Hepatocyte (in vitro differentiated cells): Measurements from ENCODE around the gene SH3GL3.

Source experiments
- CTCF ChIP-seq: fragments of 200-600 bp; sonication (generic); IDR thresholded peaks from 2 replicates; pipeline ENCODE4 v1.5.1; 2016; ENCODE audit warnings: antibody characterized with exemption, mild to moderate bottlenecking; ENCODE audit not compliant: poor library complexity
- EZH2 ChIP-seq: fragments of 200-600 bp; sonication (generic); IDR thresholded peaks from 2 replicates; pipeline ENCODE4 v1.6.1; 2016; ENCODE audit warnings: antibody characterized with exemption, mild to moderate bottlenecking, borderline replicate concordance
- EZH2phosphoT487 ChIP-seq: fragments of 200-600 bp; sonication (generic); IDR thresholded peaks from one replicate; pipeline ENCODE4 v1.6.1; 2018; ENCODE audit warnings: antibody characterized with exemption, mild to moderate bottlenecking, low read depth, moderate library complexity; ENCODE audit not compliant: unreplicated experiment, severe bottlenecking

DNA sequence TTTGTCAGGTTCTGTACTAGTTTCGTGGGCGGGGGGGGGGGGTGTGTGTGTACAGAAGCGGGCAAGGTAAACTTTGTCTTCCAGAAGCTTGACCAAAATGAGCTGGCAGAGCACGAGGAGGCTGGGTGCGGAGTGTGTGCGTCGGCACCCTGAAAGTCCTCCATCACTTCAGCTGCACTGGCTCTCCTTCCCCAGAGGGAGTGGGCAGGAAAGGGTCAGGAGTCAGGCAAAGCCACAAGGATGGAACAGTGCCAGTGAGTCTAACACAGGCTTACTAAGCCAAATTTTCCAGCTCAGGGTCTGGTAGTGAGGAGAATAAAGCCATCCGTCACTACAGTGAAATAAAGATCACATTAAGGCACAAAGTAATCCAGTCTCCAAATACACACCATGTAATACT lies 11.9 kb upstream of the SH3GL3 start:
- TF ChIP-seq CTCF, result no peak
- TF ChIP-seq EZH2, result no peak
- no peak for TF ChIP-seq EZH2phosphoT487
